MM.1S (cell line): ENCODE measurements around the gene GALP.

Experiments
- DNase-seq: peaks from one replicate; pipeline ENCODE4 v3.0.0-alpha.2; 2015
- H2AFZ ChIP-seq: fragments of 300-600 bp; sonication (generic); 2 replicates; pipeline ENCODE4 v1.6.0; 2016; ENCODE audit warnings: antibody characterized with exemption, low read length
- H3F3A ChIP-seq: fragments of 300-600 bp; sonication (generic); 2 replicates; pipeline ENCODE4 v1.6.1; 2016; ENCODE audit warnings: mild to moderate bottlenecking, antibody characterized with exemption, low read length, moderate library complexity, mixed read lengths; ENCODE audit not compliant: insufficient read depth
- H3K27ac ChIP-seq: fragments of 300-600 bp; sonication (generic); 2 replicates; pipeline ENCODE4 v1.5.1; 2016; ENCODE audit warnings: mild to moderate bottlenecking, low read length
- H3K27me3 ChIP-seq: fragments of 300-600 bp; sonication (generic); replicated peaks from 2 replicates; pipeline ENCODE4 v1.6.0; 2016; ENCODE audit warnings: low read length; ENCODE audit not compliant: insufficient read depth
- H3K36me3 ChIP-seq: fragments of 300-600 bp; sonication (generic); replicated peaks from 2 replicates; pipeline ENCODE4 v1.6.1; 2016; ENCODE audit warnings: mild to moderate bottlenecking, low read length, mixed read lengths; ENCODE audit not compliant: insufficient read depth
- H3K4me1 ChIP-seq: fragments of 300-600 bp; sonication (generic); 2 replicates; pipeline ENCODE4 v1.6.1; 2016; ENCODE audit warnings: low read length, mixed read lengths
- H3K4me2 ChIP-seq: fragments of 300-600 bp; sonication (generic); 2 replicates; pipeline ENCODE4 v1.6.0; 2016; ENCODE audit warnings: low read depth, low read length
- H3K4me3 ChIP-seq: fragments of 300-600 bp; sonication (generic); 2 replicates; pipeline ENCODE4 v1.5.1; 2016; ENCODE audit warnings: low read length, mixed read lengths
- H3K79me2 ChIP-seq: fragments of 300-600 bp; sonication (generic); 2 replicates; pipeline ENCODE4 v1.6.1; 2016; ENCODE audit warnings: mixed run types, low read length, mixed read lengths
- H3K9ac ChIP-seq: fragments of 300-600 bp; sonication (generic); 2 replicates; pipeline ENCODE4 v1.6.1; 2016; ENCODE audit warnings: low read length, mixed read lengths
- H3K9me2 ChIP-seq: fragments of 300-600 bp; sonication (generic); replicated peaks from 2 replicates; pipeline ENCODE4 v1.6.1; 2016; ENCODE audit warnings: mild to moderate bottlenecking, low read length, mixed read lengths; ENCODE audit not compliant: insufficient read depth
- H3K9me3 ChIP-seq: fragments of 300-600 bp; sonication (generic); replicated peaks from 2 replicates; pipeline ENCODE4 v1.6.1; 2016; ENCODE audit warnings: mild to moderate bottlenecking, low read length, mixed read lengths; ENCODE audit not compliant: insufficient read depth
- H4K20me1 ChIP-seq: fragments of 300-600 bp; sonication (generic); 2 replicates; pipeline ENCODE4 v1.6.1; 2016; ENCODE audit warnings: mild to moderate bottlenecking, low read length, moderate library complexity, mixed read lengths; ENCODE audit not compliant: insufficient read depth
- EZH2 ChIP-seq: fragments of 300-600 bp; sonication (generic); optimal IDR thresholded peaks from 2 replicates; pipeline ENCODE3; 2017; ENCODE audit warnings: low read depth, mild to moderate bottlenecking, antibody characterized with exemption, low read length, mixed read lengths
- EZH2phosphoT487 ChIP-seq: fragments of 300-600 bp; sonication (generic); IDR thresholded peaks from 2 replicates; pipeline ENCODE4 v1.6.1; 2018; ENCODE audit warnings: antibody characterized with exemption, low read length
- TF ChIP-seq, protein P1 (sequence below): fragments of 300-600 bp; sonication (generic); IDR thresholded peaks from 2 replicates; pipeline ENCODE4 v1.5.1; 2016; ENCODE audit warnings: antibody characterized with exemption, low read length, mixed read lengths

Gene GALP

GRCh38 chr19:56189785-56190184 lies 14.0 kb downstream of the GALP start:
- Histone ChIP-seq H2AFZ (no peak overlapping the region), H3K27ac (no peak overlapping the region), H4K20me1 (no peaks in the 10 kb centered on the region)

GRCh38 chr19:56191115-56191514 lies 15.3 kb downstream of the GALP start:
- Histone ChIP-seq H2AFZ (no peak overlapping the region), H3K9me2 (no peaks in the 10 kb centered on the region), H3K4me3 (no peak overlapping the region), H3K36me3 (no peaks in the 10 kb centered on the region), H3K4me2 (no peak overlapping the region), H3K9ac (no peak overlapping the region), H3K79me2 (no peaks in the 10 kb centered on the region), H4K20me1 (no peaks in the 10 kb centered on the region), H3F3A (no peaks in the 10 kb centered on the region), H3K4me1 (no peaks in the 10 kb centered on the region), H3K27me3 (peaks cover 40% of the 10 kb centered on the region), H3K27ac (no peak overlapping the region), H3K9me3 (no peaks in the 10 kb centered on the region)
- DNase-seq: no peak
- TF ChIP-seq EZH2phosphoT487: no peak
- TF ChIP-seq, protein P1, sequence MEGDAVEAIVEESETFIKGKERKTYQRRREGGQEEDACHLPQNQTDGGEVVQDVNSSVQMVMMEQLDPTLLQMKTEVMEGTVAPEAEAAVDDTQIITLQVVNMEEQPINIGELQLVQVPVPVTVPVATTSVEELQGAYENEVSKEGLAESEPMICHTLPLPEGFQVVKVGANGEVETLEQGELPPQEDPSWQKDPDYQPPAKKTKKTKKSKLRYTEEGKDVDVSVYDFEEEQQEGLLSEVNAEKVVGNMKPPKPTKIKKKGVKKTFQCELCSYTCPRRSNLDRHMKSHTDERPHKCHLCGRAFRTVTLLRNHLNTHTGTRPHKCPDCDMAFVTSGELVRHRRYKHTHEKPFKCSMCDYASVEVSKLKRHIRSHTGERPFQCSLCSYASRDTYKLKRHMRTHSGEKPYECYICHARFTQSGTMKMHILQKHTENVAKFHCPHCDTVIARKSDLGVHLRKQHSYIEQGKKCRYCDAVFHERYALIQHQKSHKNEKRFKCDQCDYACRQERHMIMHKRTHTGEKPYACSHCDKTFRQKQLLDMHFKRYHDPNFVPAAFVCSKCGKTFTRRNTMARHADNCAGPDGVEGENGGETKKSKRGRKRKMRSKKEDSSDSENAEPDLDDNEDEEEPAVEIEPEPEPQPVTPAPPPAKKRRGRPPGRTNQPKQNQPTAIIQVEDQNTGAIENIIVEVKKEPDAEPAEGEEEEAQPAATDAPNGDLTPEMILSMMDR: no peak
- no peak for TF ChIP-seq EZH2

More at GRCh38 chr19:56189785-56190184, 14.0 kb downstream of the GALP start:
- Histone ChIP-seq H3K9me3 (no peaks in the 10 kb centered on the region), H3K36me3 (no peaks in the 10 kb centered on the region), H3K4me1 (no peaks in the 10 kb centered on the region), H3K9ac (no peak overlapping the region), H3K27me3 (peaks cover 46% of the 10 kb centered on the region), H3F3A (no peaks in the 10 kb centered on the region), H3K4me2 (no peak overlapping the region), H3K79me2 (no peaks in the 10 kb centered on the region), H3K9me2 (no peaks in the 10 kb centered on the region), H3K4me3 (no peak overlapping the region)
- no peak for TF ChIP-seq EZH2
- TF ChIP-seq, protein P1: no peak
- no peak for TF ChIP-seq EZH2phosphoT487
- no peak for DNase-seq

DNA sequence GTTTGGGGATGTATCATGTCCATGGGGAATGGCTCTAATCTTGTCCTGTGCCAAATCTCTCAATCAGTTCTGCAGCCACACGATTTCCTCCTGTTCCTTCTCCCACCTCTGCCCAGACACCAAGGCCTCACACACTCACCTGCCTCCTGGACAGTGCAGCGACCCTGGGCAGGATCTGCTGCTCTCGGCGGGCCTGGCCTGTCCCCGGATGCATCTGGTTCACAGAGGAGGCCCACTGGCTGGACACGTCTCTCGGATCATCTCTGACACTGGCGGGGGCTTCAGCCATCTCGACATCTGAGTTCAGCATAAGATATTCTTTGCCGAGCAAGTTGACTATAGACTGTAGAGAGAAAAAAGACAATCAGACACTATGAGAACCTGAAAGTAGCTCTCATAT lies 15.9 kb downstream of the GALP start:
- TF ChIP-seq EZH2 (no peak), EZH2phosphoT487 (no peak)
- TF ChIP-seq, protein P1: no peak
- Histone ChIP-seq H3K27ac (no peak overlapping the region), H3K36me3 (no peaks in the 10 kb centered on the region), H3K9me3 (no peaks in the 10 kb centered on the region), H3K4me3 (no peak overlapping the region), H3K79me2 (no peaks in the 10 kb centered on the region), H3K27me3 (peaks cover 45% of the 10 kb centered on the region), H3F3A (no peaks in the 10 kb centered on the region), H4K20me1 (no peaks in the 10 kb centered on the region), H3K9ac (no peak overlapping the region), H2AFZ (no peak overlapping the region), H3K9me2 (no peaks in the 10 kb centered on the region), H3K4me1 (no peaks in the 10 kb centered on the region), H3K4me2 (no peak overlapping the region)
- DNase-seq: no peak
